ENCODE measurements around the gene GRB14. TPM values are rescaled to one million over a fixed set of nuclear protein-coding genes. Genes with fewer than 3 reads are reported as not detected.

GRB14 gene
- total RNA-seq, 1 experiment from 2014 or later, result 14.9 TPM

- TF ChIP-seq HMGA2 (CRISPR knock-in tag; IDR thresholded peaks at IDR 0.05) (no peak), TEAD4 (CRISPR knock-in tag; IDR thresholded peaks at IDR 0.05) (no peak), ZNF512 (CRISPR knock-in tag; IDR thresholded peaks at IDR 0.05; ENCODE audit: borderline replicate concordance) (no peak), TEAD1 (CRISPR knock-in tag; IDR thresholded peaks at IDR 0.05) (no peak)
Measured at GRCh38 chr2:164515030-164515429, 106.3 kb downstream of the GRB14 start (continued).

- ChIA-PET CTCF (no interaction called here), POLR2A (no interaction called here)
- H3K4me3 Mint-ChIP-seq, result no peak overlapping the region
- no peaks in the 10 kb centered on the region for H3K27me3 Mint-ChIP-seq (ENCODE audit: low read depth)
- H3K9me3 Mint-ChIP-seq, result peaks cover 38% of the 10 kb centered on the region
- peak; percentile 12 for DNase-seq (ENCODE audit: low spot score)
- no peak overlapping the region; the same call in 1 of the 2 replicates for H3K27ac Mint-ChIP-seq
- ATAC-seq, result peak; percentile 61
- peaks cover 21% of the 10 kb centered on the region for H3K4me1 Mint-ChIP-seq
- TF ChIP-seq, protein P1, sequence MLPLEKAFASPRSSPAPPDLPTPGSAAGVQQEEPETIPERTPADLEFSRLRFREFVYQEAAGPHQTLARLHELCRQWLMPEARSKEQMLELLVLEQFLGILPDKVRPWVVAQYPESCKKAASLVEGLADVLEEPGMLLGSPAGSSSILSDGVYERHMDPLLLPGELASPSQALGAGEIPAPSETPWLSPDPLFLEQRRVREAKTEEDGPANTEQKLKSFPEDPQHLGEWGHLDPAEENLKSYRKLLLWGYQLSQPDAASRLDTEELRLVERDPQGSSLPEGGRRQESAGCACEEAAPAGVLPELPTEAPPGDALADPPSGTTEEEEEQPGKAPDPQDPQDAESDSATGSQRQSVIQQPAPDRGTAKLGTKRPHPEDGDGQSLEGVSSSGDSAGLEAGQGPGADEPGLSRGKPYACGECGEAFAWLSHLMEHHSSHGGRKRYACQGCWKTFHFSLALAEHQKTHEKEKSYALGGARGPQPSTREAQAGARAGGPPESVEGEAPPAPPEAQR (CRISPR knock-in tag; IDR thresholded peaks at IDR 0.05), result no peak
- TF ChIP-seq TEAD4 (CRISPR knock-in tag; IDR thresholded peaks at IDR 0.05) (no peak), ELF4 (CRISPR knock-in tag; IDR thresholded peaks at IDR 0.05; ENCODE audit: low read depth) (no peak), PREB (CRISPR knock-in tag; IDR thresholded peaks at IDR 0.05; ENCODE audit: borderline replicate concordance) (no peak), ZNF671 (CRISPR knock-in tag; IDR thresholded peaks at IDR 0.05) (no peak), FOXJ3 (CRISPR knock-in tag; IDR thresholded peaks at IDR 0.05; ENCODE audit: borderline replicate concordance) (no peak), ESRRA (CRISPR knock-in tag; IDR thresholded peaks at IDR 0.05; ENCODE audit: borderline replicate concordance) (no peak), CREB1 (CRISPR knock-in tag; IDR thresholded peaks at IDR 0.05) (no peak), NFE2L1 (CRISPR knock-in tag; IDR thresholded peaks at IDR 0.05) (no peak), NFATC4 (CRISPR knock-in tag; IDR thresholded peaks at IDR 0.05) (no peak), MXD4 (CRISPR knock-in tag; IDR thresholded peaks at IDR 0.05; ENCODE audit: borderline replicate concordance) (no peak), GRHL2 (CRISPR knock-in tag; IDR thresholded peaks at IDR 0.05; ENCODE audit: insufficient replicate concordance, severe bottlenecking) (no peak), CBFB (CRISPR knock-in tag; IDR thresholded peaks at IDR 0.05; ENCODE audit: low read depth) (no peak), TCF7 (CRISPR knock-in tag; IDR thresholded peaks at IDR 0.05; ENCODE audit: low read depth) (no peak), ZNF512 (CRISPR knock-in tag; IDR thresholded peaks at IDR 0.05; ENCODE audit: borderline replicate concordance) (no peak), ZNF263 (CRISPR knock-in tag; IDR thresholded peaks at IDR 0.05; ENCODE audit: low read depth) (no peak)
- TF ChIP-seq, protein P2, sequence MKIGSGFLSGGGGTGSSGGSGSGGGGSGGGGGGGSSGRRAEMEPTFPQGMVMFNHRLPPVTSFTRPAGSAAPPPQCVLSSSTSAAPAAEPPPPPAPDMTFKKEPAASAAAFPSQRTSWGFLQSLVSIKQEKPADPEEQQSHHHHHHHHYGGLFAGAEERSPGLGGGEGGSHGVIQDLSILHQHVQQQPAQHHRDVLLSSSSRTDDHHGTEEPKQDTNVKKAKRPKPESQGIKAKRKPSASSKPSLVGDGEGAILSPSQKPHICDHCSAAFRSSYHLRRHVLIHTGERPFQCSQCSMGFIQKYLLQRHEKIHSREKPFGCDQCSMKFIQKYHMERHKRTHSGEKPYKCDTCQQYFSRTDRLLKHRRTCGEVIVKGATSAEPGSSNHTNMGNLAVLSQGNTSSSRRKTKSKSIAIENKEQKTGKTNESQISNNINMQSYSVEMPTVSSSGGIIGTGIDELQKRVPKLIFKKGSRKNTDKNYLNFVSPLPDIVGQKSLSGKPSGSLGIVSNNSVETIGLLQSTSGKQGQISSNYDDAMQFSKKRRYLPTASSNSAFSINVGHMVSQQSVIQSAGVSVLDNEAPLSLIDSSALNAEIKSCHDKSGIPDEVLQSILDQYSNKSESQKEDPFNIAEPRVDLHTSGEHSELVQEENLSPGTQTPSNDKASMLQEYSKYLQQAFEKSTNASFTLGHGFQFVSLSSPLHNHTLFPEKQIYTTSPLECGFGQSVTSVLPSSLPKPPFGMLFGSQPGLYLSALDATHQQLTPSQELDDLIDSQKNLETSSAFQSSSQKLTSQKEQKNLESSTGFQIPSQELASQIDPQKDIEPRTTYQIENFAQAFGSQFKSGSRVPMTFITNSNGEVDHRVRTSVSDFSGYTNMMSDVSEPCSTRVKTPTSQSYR (CRISPR knock-in tag; IDR thresholded peaks at IDR 0.05), result no peak
- TF ChIP-seq, protein P3, sequence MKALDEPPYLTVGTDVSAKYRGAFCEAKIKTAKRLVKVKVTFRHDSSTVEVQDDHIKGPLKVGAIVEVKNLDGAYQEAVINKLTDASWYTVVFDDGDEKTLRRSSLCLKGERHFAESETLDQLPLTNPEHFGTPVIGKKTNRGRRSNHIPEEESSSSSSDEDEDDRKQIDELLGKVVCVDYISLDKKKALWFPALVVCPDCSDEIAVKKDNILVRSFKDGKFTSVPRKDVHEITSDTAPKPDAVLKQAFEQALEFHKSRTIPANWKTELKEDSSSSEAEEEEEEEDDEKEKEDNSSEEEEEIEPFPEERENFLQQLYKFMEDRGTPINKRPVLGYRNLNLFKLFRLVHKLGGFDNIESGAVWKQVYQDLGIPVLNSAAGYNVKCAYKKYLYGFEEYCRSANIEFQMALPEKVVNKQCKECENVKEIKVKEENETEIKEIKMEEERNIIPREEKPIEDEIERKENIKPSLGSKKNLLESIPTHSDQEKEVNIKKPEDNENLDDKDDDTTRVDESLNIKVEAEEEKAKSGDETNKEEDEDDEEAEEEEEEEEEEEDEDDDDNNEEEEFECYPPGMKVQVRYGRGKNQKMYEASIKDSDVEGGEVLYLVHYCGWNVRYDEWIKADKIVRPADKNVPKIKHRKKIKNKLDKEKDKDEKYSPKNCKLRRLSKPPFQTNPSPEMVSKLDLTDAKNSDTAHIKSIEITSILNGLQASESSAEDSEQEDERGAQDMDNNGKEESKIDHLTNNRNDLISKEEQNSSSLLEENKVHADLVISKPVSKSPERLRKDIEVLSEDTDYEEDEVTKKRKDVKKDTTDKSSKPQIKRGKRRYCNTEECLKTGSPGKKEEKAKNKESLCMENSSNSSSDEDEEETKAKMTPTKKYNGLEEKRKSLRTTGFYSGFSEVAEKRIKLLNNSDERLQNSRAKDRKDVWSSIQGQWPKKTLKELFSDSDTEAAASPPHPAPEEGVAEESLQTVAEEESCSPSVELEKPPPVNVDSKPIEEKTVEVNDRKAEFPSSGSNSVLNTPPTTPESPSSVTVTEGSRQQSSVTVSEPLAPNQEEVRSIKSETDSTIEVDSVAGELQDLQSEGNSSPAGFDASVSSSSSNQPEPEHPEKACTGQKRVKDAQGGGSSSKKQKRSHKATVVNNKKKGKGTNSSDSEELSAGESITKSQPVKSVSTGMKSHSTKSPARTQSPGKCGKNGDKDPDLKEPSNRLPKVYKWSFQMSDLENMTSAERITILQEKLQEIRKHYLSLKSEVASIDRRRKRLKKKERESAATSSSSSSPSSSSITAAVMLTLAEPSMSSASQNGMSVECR (CRISPR knock-in tag; IDR thresholded peaks at IDR 0.05; ENCODE audit: borderline replicate concordance), result no peak
- TF ChIP-seq, protein P4, sequence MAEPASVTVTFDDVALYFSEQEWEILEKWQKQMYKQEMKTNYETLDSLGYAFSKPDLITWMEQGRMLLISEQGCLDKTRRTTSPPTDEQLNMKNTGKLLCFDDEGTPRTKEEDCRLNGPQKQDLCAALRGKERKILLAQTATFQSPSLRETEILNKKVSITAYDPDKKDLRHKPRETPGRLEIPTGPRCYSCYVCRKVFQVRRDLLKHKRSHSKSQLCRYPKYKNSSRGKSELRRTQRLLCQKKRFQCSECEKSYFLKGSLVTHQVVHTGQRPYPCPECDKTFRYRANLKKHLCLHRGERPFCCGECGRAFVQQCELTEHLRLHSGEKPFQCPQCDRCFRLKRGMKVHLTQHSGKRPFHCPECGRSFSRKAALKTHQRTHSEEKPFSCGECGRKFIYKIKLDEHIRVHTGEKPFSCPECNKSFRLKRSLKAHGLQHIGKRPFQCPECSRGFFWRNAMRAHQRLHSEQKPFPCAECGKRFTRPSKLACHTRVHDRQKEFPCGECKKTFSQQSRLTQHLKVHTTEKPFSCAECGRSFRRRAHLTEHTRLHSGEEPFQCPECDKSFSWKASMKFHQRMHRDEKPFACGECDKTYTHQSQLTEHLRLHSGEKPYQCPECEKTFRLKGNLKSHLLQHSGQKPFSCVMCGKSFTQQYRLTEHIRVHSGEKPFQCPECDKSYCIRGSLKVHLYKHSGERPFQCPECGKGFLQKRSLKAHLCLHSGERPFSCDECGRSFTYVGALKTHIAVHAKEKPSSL (CRISPR knock-in tag; conservative IDR thresholded peaks at IDR 0.05), result no peak
- H3K36me3 Mint-ChIP-seq, result peaks cover 51% of the 10 kb centered on the region
Measured at GRCh38 chr2:164514491-164514890, 106.8 kb downstream of the GRB14 start.
